Stomach (tissue), 4 donors: Measurements from ENCODE around the gene PARS2.

Experiments
- EP300 ChIP-seq: sonication (generic); formaldehyde crosslinking; IDR thresholded peaks from one replicate; pipeline ENCODE4 v1.6.1; 2017; ENCODE audit warnings: antibody characterized with exemption
- POLR2A ChIP-seq, 4 donors: fragments of 450-650 bp; IDR thresholded peaks; one replicate each; pipeline ENCODE4 v1.6.1; 2016; ENCODE audit warnings: antibody characterized with exemption in 4 of 4, control low read depth in 2 of 4, mild to moderate bottlenecking in 1 of 4, moderate library complexity in 1 of 4
- TF ChIP-seq, protein P1 (sequence below), 7 experiments: fragments of 450-650 bp in 4 of 7; fragments of 200-600 bp in 3 of 7; sonication (generic) in 3 of 7; IDR thresholded peaks; one replicate each; pipeline ENCODE4 v1.5.1; 2016 to 2019; ENCODE audit warnings: antibody characterized with exemption in 7 of 7, control low read depth in 2 of 7, mild to moderate bottlenecking in 1 of 7

- TF ChIP-seq, protein P1, sequence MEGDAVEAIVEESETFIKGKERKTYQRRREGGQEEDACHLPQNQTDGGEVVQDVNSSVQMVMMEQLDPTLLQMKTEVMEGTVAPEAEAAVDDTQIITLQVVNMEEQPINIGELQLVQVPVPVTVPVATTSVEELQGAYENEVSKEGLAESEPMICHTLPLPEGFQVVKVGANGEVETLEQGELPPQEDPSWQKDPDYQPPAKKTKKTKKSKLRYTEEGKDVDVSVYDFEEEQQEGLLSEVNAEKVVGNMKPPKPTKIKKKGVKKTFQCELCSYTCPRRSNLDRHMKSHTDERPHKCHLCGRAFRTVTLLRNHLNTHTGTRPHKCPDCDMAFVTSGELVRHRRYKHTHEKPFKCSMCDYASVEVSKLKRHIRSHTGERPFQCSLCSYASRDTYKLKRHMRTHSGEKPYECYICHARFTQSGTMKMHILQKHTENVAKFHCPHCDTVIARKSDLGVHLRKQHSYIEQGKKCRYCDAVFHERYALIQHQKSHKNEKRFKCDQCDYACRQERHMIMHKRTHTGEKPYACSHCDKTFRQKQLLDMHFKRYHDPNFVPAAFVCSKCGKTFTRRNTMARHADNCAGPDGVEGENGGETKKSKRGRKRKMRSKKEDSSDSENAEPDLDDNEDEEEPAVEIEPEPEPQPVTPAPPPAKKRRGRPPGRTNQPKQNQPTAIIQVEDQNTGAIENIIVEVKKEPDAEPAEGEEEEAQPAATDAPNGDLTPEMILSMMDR (IDR thresholded peaks at IDR 0.05): no peak
- TF ChIP-seq POLR2A (IDR thresholded peaks at IDR 0.05) (no peak), EP300 (no peak)
Measured at GRCh38 chr1:54764133-54764921, at the start of gene PARS2.
